Measurements from ENCODE around the gene CASK.

GRCh38 chrX:41677183-41678060, 245.9 kb downstream of the CASK start:
- TF ChIP-seq SP1 (IDR thresholded peaks at IDR 0.05) (no peak), CTCF (IDR thresholded peaks at IDR 0.05; ENCODE audit: low read depth, low read length, missing input control) (no peak), TAF1 (conservative IDR thresholded peaks at IDR 0.05) (no peak), YY1 (IDR thresholded peaks at IDR 0.05) (no peak)
- TF ChIP-seq, protein P1, sequence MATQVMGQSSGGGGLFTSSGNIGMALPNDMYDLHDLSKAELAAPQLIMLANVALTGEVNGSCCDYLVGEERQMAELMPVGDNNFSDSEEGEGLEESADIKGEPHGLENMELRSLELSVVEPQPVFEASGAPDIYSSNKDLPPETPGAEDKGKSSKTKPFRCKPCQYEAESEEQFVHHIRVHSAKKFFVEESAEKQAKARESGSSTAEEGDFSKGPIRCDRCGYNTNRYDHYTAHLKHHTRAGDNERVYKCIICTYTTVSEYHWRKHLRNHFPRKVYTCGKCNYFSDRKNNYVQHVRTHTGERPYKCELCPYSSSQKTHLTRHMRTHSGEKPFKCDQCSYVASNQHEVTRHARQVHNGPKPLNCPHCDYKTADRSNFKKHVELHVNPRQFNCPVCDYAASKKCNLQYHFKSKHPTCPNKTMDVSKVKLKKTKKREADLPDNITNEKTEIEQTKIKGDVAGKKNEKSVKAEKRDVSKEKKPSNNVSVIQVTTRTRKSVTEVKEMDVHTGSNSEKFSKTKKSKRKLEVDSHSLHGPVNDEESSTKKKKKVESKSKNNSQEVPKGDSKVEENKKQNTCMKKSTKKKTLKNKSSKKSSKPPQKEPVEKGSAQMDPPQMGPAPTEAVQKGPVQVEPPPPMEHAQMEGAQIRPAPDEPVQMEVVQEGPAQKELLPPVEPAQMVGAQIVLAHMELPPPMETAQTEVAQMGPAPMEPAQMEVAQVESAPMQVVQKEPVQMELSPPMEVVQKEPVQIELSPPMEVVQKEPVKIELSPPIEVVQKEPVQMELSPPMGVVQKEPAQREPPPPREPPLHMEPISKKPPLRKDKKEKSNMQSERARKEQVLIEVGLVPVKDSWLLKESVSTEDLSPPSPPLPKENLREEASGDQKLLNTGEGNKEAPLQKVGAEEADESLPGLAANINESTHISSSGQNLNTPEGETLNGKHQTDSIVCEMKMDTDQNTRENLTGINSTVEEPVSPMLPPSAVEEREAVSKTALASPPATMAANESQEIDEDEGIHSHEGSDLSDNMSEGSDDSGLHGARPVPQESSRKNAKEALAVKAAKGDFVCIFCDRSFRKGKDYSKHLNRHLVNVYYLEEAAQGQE (IDR thresholded peaks at IDR 0.05) = no peak
- TF ChIP-seq, protein P2, sequence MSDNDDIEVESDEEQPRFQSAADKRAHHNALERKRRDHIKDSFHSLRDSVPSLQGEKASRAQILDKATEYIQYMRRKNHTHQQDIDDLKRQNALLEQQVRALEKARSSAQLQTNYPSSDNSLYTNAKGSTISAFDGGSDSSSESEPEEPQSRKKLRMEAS (IDR thresholded peaks at IDR 0.05) = no peak
